C4-2B (cell line): Measurements from ENCODE around the gene HVCN1.
"Not testable (repeated sequence)": the region's sequence is repeated elsewhere in the genome, so short reads cannot be mapped to it uniquely, and the experiment has no call there.

Source experiments
- H3K27ac ChIP-seq: fragments of 450-650 bp; 2 replicates; pipeline ENCODE4 v1.5.1; 2017
- ZFX ChIP-seq: fragments of 450-650 bp; IDR thresholded peaks from 2 replicates; pipeline ENCODE4 v1.6.1; 2017
- TF ChIP-seq, protein P1 (sequence below): fragments of 450-650 bp; conservative IDR thresholded peaks from 2 replicates; pipeline ENCODE4 v1.5.1; 2017; ENCODE audit warnings: mild to moderate bottlenecking

HVCN1 gene

DNA sequence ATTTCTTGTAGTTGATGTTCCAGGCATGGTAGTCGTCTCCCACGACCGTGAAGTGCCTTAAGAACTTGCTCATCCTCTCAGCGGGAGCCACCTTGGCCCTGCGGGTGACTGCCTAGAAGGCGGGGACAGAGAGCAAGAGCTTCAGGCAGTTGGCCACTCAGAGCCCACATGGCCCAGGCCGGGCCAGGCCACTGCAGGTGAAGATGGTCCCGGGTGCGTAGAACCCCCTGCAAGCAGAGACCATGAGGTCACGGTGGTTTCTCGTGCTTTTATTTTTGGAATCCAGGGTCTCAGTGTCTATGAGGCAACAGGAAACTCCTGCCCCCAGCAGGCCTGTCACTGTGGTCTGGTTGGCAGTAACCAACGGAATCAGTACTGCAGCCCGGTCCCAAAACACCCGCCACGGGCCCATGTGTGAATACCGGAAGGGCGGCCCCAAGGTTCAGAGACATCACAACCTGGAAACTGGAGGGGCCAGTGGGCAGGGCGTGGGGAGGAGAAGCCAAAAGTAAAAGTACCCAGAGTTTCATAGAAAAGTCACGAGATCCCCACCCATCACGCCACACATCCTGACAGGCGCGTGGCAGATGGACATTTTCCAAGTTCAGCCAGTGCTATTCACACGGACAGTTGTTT lies 27.5 kb downstream of the HVCN1 start:
- TF ChIP-seq, protein P1, sequence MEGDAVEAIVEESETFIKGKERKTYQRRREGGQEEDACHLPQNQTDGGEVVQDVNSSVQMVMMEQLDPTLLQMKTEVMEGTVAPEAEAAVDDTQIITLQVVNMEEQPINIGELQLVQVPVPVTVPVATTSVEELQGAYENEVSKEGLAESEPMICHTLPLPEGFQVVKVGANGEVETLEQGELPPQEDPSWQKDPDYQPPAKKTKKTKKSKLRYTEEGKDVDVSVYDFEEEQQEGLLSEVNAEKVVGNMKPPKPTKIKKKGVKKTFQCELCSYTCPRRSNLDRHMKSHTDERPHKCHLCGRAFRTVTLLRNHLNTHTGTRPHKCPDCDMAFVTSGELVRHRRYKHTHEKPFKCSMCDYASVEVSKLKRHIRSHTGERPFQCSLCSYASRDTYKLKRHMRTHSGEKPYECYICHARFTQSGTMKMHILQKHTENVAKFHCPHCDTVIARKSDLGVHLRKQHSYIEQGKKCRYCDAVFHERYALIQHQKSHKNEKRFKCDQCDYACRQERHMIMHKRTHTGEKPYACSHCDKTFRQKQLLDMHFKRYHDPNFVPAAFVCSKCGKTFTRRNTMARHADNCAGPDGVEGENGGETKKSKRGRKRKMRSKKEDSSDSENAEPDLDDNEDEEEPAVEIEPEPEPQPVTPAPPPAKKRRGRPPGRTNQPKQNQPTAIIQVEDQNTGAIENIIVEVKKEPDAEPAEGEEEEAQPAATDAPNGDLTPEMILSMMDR = no peak
- no peak for TF ChIP-seq ZFX
- no peak overlapping the region for H3K27ac ChIP-seq

DNA sequence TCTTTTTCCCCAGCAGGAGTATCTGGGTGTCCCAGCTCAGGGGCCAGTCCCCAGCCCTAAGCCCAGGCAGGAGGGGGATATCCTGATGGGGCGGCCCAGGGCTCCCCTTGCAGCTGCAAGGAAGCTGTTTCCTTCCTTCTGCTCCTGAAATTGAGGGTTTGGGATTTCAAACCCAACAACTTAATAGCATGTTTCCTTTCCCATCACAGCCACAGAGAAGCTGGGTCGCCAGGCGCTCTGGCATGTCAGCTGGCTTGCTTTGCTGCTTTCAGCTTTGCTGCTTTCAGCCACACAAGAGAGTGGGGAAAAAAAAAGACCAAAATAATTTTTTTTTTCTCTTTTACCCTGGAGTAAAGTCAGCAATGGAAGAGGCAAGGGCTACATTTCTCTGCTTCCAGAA lies 30.0 kb downstream of the HVCN1 start:
- H3K27ac ChIP-seq = no peak overlapping the region

DNA sequence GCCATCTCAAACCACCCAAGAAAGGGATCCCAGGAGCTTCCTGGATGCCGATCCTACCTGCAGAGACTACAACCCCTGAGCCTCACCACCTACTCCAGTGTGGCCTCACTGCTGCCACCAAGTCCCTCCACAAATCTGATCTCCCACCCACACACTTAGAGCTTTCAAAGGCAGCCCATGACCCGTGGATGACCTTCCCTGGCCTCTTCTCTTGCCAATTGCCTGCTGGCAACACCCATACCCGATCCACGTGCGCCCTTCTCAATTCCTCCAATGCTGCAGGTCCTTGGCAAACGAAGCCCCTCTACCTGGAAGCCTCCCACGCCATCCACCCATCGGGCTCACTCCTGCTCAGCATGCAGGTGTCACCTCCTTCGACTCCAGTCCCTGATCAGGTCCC lies 30.7 kb downstream of the HVCN1 start:
- TF ChIP-seq, protein P1 = no peak
- TF ChIP-seq ZFX = no peak
- H3K27ac ChIP-seq = no peak overlapping the region

More for the DNA sequence above, 30.0 kb downstream of the HVCN1 start:
- TF ChIP-seq, protein P1 = no peak
- TF ChIP-seq ZFX = no peak

DNA sequence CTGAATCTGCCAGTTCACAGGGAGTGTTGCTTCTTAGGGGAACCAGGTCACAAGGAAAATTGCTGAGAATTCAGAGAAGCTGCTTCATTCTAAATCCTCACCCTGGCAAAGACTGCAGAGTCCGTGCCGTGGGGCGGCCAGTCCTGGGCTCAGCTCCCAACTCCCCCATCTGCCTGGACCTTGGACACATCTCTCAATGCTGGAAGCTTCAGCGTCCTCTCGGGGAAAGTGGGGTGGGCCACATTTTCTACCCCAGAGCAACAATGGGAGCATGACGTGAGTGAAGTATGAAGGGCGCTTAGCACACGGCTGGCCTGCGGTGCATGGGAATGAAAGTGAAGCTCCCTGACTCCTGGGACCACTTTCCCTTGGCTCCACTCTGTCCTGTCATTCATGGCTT lies 31.2 kb downstream of the HVCN1 start:
- TF ChIP-seq, protein P1 = no peak
- TF ChIP-seq ZFX = no peak
- H3K27ac ChIP-seq = no peak overlapping the region

- TF ChIP-seq, protein P1 = no peak
- TF ChIP-seq ZFX = no peak
- no peak overlapping the region for H3K27ac ChIP-seq
Measured at GRCh38 chr12:110656071-110656655, 32.8 kb downstream of the HVCN1 start.

DNA sequence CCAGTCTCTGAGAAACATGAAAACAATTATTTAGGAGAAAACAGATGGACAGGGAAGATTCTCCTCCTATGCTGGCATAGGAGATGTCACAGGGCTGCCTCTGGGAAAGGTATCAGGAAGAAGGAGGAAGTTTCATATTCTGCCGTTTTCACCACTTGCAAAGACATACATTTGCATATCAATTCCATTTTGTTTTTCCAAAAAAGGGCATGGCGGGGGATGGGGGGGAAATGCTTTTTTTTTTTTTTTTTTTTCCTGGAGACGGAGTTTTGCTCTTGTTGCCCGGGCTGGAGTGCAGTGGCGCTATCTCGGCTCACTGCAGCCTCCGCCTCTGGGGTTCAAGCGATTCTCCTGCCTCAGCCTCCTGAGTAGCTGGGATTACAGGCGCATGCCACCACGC lies 34.7 kb downstream of the HVCN1 start:
- not testable (repeated sequence) for H3K27ac ChIP-seq

- TF ChIP-seq, protein P1 = no peak
- no peak for TF ChIP-seq ZFX
- no peak overlapping the region for H3K27ac ChIP-seq
Measured at GRCh38 chr12:110649341-110649847, 39.5 kb downstream of the HVCN1 start.

GRCh38 chr12:110647631-110648040 lies 41.3 kb downstream of the HVCN1 start:
- TF ChIP-seq, protein P1 = no peak
- no peak for TF ChIP-seq ZFX
- no peak overlapping the region for H3K27ac ChIP-seq
